H1 (cell line): ENCODE measurements around the gene LOXL1. TPM values are rescaled to one million over a fixed set of nuclear protein-coding genes. Genes with fewer than 3 reads are reported as not detected.

ENCODE experiments used
- CTCF ChIA-PET: fragments of 300-600 bp; sonication (Branson Sonifier 250); formaldehyde crosslinking; loops from one replicate; lab custom pipeline; 2021; ENCODE audit not compliant: partially characterized antibody; lab: Charles Lee
- POLR2A ChIA-PET: fragments of 300-600 bp; sonication (Branson Sonifier 250); formaldehyde crosslinking; loops from one replicate; lab custom pipeline; 2021; ENCODE audit warnings: inconsistent platforms; ENCODE audit not compliant: partially characterized antibody; lab: Charles Lee
- DNase-seq, 2 experiments: peaks; one replicate each; pipeline versions ENCODE4 v3.0.0 to v3.0.0-alpha.2; 2010 to 2022; ENCODE audit warnings: low spot score in 2 of 2, low read depth in 1 of 2, mixed read lengths in 1 of 2
- FAIRE-seq: peaks from 2 replicates; lab custom pipeline; 2011; peaks lifted over from hg19 to GRCh38; lab: Jason Lieb, UNC
- H2AFZ ChIP-seq: 2 replicates; pipeline ENCODE4 v1.8.1; 2012; ENCODE audit warnings: low read length, inconsistent platforms
- H2AK5ac ChIP-seq: 2 replicates; pipeline ENCODE4 v1.6.1; 2013; ENCODE audit warnings: low read depth, low read length
- H2BK120ac ChIP-seq: replicated peaks from 2 replicates; pipeline ENCODE3; 2013; ENCODE audit warnings: low read depth, low read length, inconsistent platforms
- H2BK12ac ChIP-seq: 2 replicates; pipeline ENCODE4 v1.6.1; 2013; ENCODE audit warnings: low read depth, low read length
- H2BK15ac ChIP-seq: 2 replicates; pipeline ENCODE4 v1.6.1; 2013; ENCODE audit warnings: low read length
- H2BK20ac ChIP-seq: 2 replicates; pipeline ENCODE4 v1.6.1; 2013; ENCODE audit warnings: low read length
- H2BK5ac ChIP-seq: 2 replicates; pipeline ENCODE4 v1.6.1; 2013; ENCODE audit warnings: low read depth, low read length
- H3K14ac ChIP-seq: 2 replicates; pipeline ENCODE4 v1.6.1; 2013; ENCODE audit warnings: inconsistent platforms; ENCODE audit not compliant: insufficient read length
- H3K18ac ChIP-seq: 2 replicates; pipeline ENCODE4 v1.6.1; 2013; ENCODE audit warnings: low read length; ENCODE audit errors: extremely low read depth
- H3K23ac ChIP-seq: 2 replicates; pipeline ENCODE4 v1.6.1; 2013; ENCODE audit warnings: inconsistent platforms; ENCODE audit not compliant: insufficient read length
- H3K23me2 ChIP-seq: 2 replicates; pipeline ENCODE4 v1.6.1; 2013; ENCODE audit warnings: low read depth, low read length
- H3K27ac ChIP-seq: 2 replicates; pipeline ENCODE4 v1.6.1; 2011; ENCODE audit warnings: low read depth, low read length, inconsistent platforms
- H3K27me3 ChIP-seq, 4 experiments: replicated peaks in 1 of 4; 1 replicate in 1 of 4; 2 replicates in 3 of 4; pipeline versions ENCODE4 v1.6.1 to v1.8.1; 2011 to 2013; ENCODE audit warnings: low read length in 3 of 4, mild to moderate bottlenecking in 3 of 4, inconsistent platforms in 2 of 4, mixed read lengths in 2 of 4, moderate library complexity in 1 of 4; ENCODE audit not compliant: control insufficient read depth in 3 of 4, insufficient read depth in 3 of 4; ENCODE audit errors: extremely low read depth in 1 of 4
- H3K36me3 ChIP-seq, 4 experiments: 2 replicates each; pipeline versions ENCODE4 v1.6.1 to v1.8.1; 2011 to 2013; ENCODE audit warnings: mild to moderate bottlenecking in 4 of 4, low read length in 3 of 4, moderate library complexity in 2 of 4, control low read depth in 1 of 4, inconsistent platforms in 1 of 4; ENCODE audit not compliant: insufficient read depth in 4 of 4, control insufficient read depth in 2 of 4
- H3K4ac ChIP-seq: replicated peaks from 2 replicates; pipeline ENCODE3; 2013; ENCODE audit warnings: low read length, low read depth, mixed read lengths, inconsistent platforms; ENCODE audit not compliant: insufficient read length
- H3K4me1 ChIP-seq, 4 experiments: replicated peaks in 1 of 4; 1 replicate in 1 of 4; 2 replicates in 3 of 4; pipeline versions ENCODE4 v1.6.1 to v1.8.1; 2011 to 2013; ENCODE audit warnings: low read length in 3 of 4, inconsistent platforms in 2 of 4, mixed read lengths in 1 of 4; ENCODE audit not compliant: insufficient read depth in 4 of 4, control insufficient read depth in 3 of 4
- H3K4me2 ChIP-seq, 2 experiments: 2 replicates each; pipeline versions ENCODE4 v1.6.1 to v1.8.1; 2011 to 2013; ENCODE audit warnings: low read depth in 2 of 2, low read length in 2 of 2, control low read depth in 1 of 2, inconsistent platforms in 1 of 2, mild to moderate bottlenecking in 1 of 2; ENCODE audit not compliant: insufficient read depth in 1 of 2
- H3K4me3 ChIP-seq, 4 experiments: fragments of 200-600, 300-600 bp in 1 of 4; sonication (generic), shearing (Covaris generic), sonication (Bioruptor Twin) in 1 of 4; 2 replicates each; pipeline versions ENCODE4 v1.5.1 to v1.8.1; 2011 to 2016; ENCODE audit warnings: low read length in 4 of 4, low read depth in 3 of 4, control low read depth in 2 of 4, inconsistent platforms in 2 of 4, mild to moderate bottlenecking in 2 of 4, mixed read lengths in 1 of 4, moderate library complexity in 1 of 4; ENCODE audit not compliant: insufficient read depth in 2 of 4; ENCODE audit errors: extremely low read depth in 1 of 4
- H3K56ac ChIP-seq: replicated peaks from 2 replicates; pipeline ENCODE3; 2013; ENCODE audit warnings: low read depth, mild to moderate bottlenecking, mixed read lengths, low read length, inconsistent platforms; ENCODE audit not compliant: insufficient read length
- H3K79me1 ChIP-seq: 2 replicates; pipeline ENCODE4 v1.6.1; 2013; ENCODE audit warnings: low read depth, low read length, control low read depth
- H3K79me2 ChIP-seq, 2 experiments: 2 replicates each; pipeline versions ENCODE4 v1.6.1 to v1.8.1; 2012 to 2013; ENCODE audit warnings: low read length in 2 of 2, mild to moderate bottlenecking in 2 of 2, inconsistent platforms in 1 of 2; ENCODE audit not compliant: insufficient read depth in 2 of 2, control insufficient read depth in 1 of 2
- H3K9ac ChIP-seq, 4 experiments: replicated peaks in 1 of 4; 1 replicate in 1 of 4; 2 replicates in 3 of 4; pipeline versions ENCODE4 v1.6.1 to v1.8.1; 2011 to 2013; ENCODE audit warnings: low read depth in 3 of 4, low read length in 3 of 4, control low read depth in 2 of 4, mild to moderate bottlenecking in 2 of 4, moderate library complexity in 2 of 4, inconsistent platforms in 1 of 4; ENCODE audit errors: extremely low read depth in 1 of 4
- H3K9me3 ChIP-seq, 2 experiments: 2 replicates each; pipeline versions ENCODE4 v1.6.1 to v1.8.1; 2012 to 2013; ENCODE audit warnings: mild to moderate bottlenecking in 2 of 2, moderate library complexity in 2 of 2, control low read depth in 1 of 2, inconsistent platforms in 1 of 2, low read depth in 1 of 2, low read length in 1 of 2, mixed read lengths in 1 of 2; ENCODE audit not compliant: insufficient read depth in 2 of 2
- H4K20me1 ChIP-seq, 2 experiments: replicated peaks in 1 of 2; 2 replicates each; pipeline versions ENCODE3 to v1.8.1; 2011 to 2013; ENCODE audit warnings: inconsistent platforms in 2 of 2, low read length in 2 of 2, mild to moderate bottlenecking in 1 of 2; ENCODE audit not compliant: insufficient read depth in 2 of 2, control insufficient read depth in 1 of 2
- H4K5ac ChIP-seq: 2 replicates; pipeline ENCODE4 v1.6.1; 2013; ENCODE audit warnings: low read length, low read depth, mixed read lengths, inconsistent platforms; ENCODE audit not compliant: insufficient read length
- H4K8ac ChIP-seq: 2 replicates; pipeline ENCODE4 v1.8.0; 2013; ENCODE audit warnings: mild to moderate bottlenecking, moderate library complexity, low read length, inconsistent platforms; ENCODE audit not compliant: insufficient read depth; ENCODE audit errors: extremely low read depth
- H4K91ac ChIP-seq: replicated peaks from 2 replicates; pipeline ENCODE3; 2013; ENCODE audit warnings: low read length, mixed read lengths, inconsistent platforms; ENCODE audit not compliant: insufficient read length
- BCL11A ChIP-seq, 2 experiments: IDR thresholded peaks; one replicate each; pipeline ENCODE4 v1.6.1; 2011; ENCODE audit warnings: low read depth in 2 of 2, low read length in 2 of 2, mild to moderate bottlenecking in 2 of 2
- BRCA1 ChIP-seq: IDR thresholded peaks from 2 replicates; pipeline ENCODE4 v1.6.1; 2012; ENCODE audit warnings: low read depth, low read length, improper control_type of control experiment
- CBX8 ChIP-seq: fragments of 300-800, 300-1000 bp; sonication (generic); IDR thresholded peaks from 2 replicates; pipeline ENCODE4 v1.7.1; 2016; ENCODE audit warnings: low read depth, low read length, borderline replicate concordance
- CEBPB ChIP-seq: IDR thresholded peaks from 2 replicates; pipeline ENCODE4 v1.6.1; 2012; ENCODE audit warnings: low read depth, low read length
- CHD1 ChIP-seq: IDR thresholded peaks from 2 replicates; pipeline ENCODE4 v1.6.1; 2012; ENCODE audit warnings: low read depth, low read length, improper control_type of control experiment
- EZH2 ChIP-seq: fragments of 200-600 bp; sonication (generic); IDR thresholded peaks from 2 replicates; pipeline ENCODE4 v1.7.1; 2012; ENCODE audit warnings: low read depth, mild to moderate bottlenecking, moderate library complexity, low read length, inconsistent platforms; ENCODE audit not compliant: severe bottlenecking
- PHF8 ChIP-seq: fragments of 200-600 bp; sonication (generic); conservative IDR thresholded peaks from 2 replicates; pipeline ENCODE4 v1.7.1; 2012; ENCODE audit warnings: low read depth, mild to moderate bottlenecking, inconsistent platforms, low read length, moderate library complexity
- POU5F1 ChIP-seq: IDR thresholded peaks from 2 replicates; pipeline ENCODE4 v1.6.1; 2011; ENCODE audit warnings: low read depth, mild to moderate bottlenecking, low read length, moderate library complexity
- RNF2 ChIP-seq: fragments of 200-900, 300-1000 bp; sonication (generic); IDR thresholded peaks from 2 replicates; pipeline ENCODE4 v1.7.1; 2016; ENCODE audit warnings: borderline replicate concordance, low read depth, mild to moderate bottlenecking, antibody characterized with exemption, low read length; ENCODE audit not compliant: poor library complexity, severe bottlenecking; ENCODE audit errors: missing control alignments
- SAP30 ChIP-seq: fragments of 300-600 bp; sonication (generic); IDR thresholded peaks from 2 replicates; pipeline ENCODE4 v1.7.1; 2012; ENCODE audit warnings: low read length, moderate library complexity, mild to moderate bottlenecking, inconsistent platforms; ENCODE audit not compliant: insufficient read depth, insufficient replicate concordance
- SP1 ChIP-seq: IDR thresholded peaks from 2 replicates; pipeline ENCODE4 v1.6.1; 2011; ENCODE audit warnings: low read depth, low read length
- SP4 ChIP-seq: IDR thresholded peaks from 2 replicates; pipeline ENCODE4 v1.6.1; 2012; ENCODE audit warnings: low read length, inconsistent platforms
- TAF1 ChIP-seq: IDR thresholded peaks from 2 replicates; pipeline ENCODE4 v1.6.1; 2011; ENCODE audit warnings: mild to moderate bottlenecking, low read depth, low read length
- TCF12 ChIP-seq: IDR thresholded peaks from 2 replicates; pipeline ENCODE4 v1.6.1; 2011; ENCODE audit warnings: low read depth, mild to moderate bottlenecking, low read length
- WGBS, 2 experiments: shearing (Covaris generic) in 1 of 2; methylation state at CpG; one replicate each; pipeline versions ENCODE4 v1.1.6 to v1.1.7; 2013 to 2015; ENCODE audit warnings: low lambda C conversion rate in 2 of 2, mixed read lengths in 2 of 2, inconsistent platforms in 1 of 2, low coverage in 1 of 2, missing lambda C conversion rate in 1 of 2; ENCODE audit not compliant: insufficient replicate concordance in 2 of 2, insufficient coverage in 1 of 2, insufficient read length in 1 of 2; ENCODE audit errors: extremely low coverage in 1 of 2, missing lambda C conversion rate in 1 of 2; 5-methylcytosine and 5-hydroxymethylcytosine counted together
- polyA plus RNA-seq, 7 experiments: library from polyadenylated mRNA; depleted of rRNA in 3 of 7; stranded (reverse) in 5 of 7; unstranded in 2 of 7; fragments of >200 nt in 5 of 7; fragments of 200-250 nt in 2 of 7; gene quantifications; 1 replicate in 5 of 7; 2 replicates in 1 of 7; 4 replicates in 1 of 7; pipeline versions ENCODE4 v1.2.1 to v1.2.3, GENCODE V29; 2011 to 2013; ENCODE audit warnings: missing spikeins in 2 of 7, mixed read lengths in 2 of 7
- total RNA-seq: library from RNA; stranded (reverse); fragmentation: NEBNext Ultra II Directional; extraction: Animal tissue kit (Norgen Biotek cat#: 25700); gene quantifications from 2 replicates; pipeline ENCODE4 v1.2.1, GENCODE V29; 2021

The LOXL1 gene
- total and polyA plus RNA-seq, 2 of the 8 experiments (the other 6 are each of a cell fraction or from before 2014, with no cell fraction given): 8.1 to 14.4 TPM

DNA sequence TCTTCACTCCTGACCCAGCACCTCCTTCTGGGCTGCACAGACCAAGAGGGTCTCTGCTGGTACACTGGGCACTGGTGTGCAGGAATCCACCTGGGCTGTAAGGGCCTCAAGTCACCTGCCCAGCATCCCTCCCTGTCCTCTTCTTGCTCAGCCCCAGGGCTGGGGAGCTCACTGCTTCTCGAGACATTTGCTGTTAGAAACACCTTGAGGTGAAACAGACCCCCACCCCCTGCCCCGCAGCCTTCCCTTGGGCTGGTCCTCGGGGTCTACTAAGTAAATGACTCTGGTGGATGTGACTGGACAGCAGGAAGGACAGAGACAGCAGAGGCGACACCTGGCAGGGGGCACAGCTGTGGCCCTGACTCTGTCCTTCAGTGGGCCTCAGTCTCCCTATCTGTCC is 29.1 kb downstream of the LOXL1 start:
- H4K20me1 ChIP-seq: no peaks in the 10 kb centered on the region
- H3K18ac ChIP-seq: no peak overlapping the region
- H4K91ac ChIP-seq: no peak overlapping the region
- no peak overlapping the region for H3K27ac ChIP-seq
- no peak overlapping the region for H3K14ac ChIP-seq
- no peak overlapping the region for H4K5ac ChIP-seq
- no peak overlapping the region for H2BK120ac ChIP-seq
- H3K9ac ChIP-seq: no peak overlapping the region
- WGBS, 2 experiments: 93% methylated on average over 4 of the region's 4 CpGs; no CpG with 5 or more reads in 1 of the 2 experiments
- H2BK5ac ChIP-seq: no peak overlapping the region
- no peak overlapping the region for H3K4me3 ChIP-seq
- H3K4me1 ChIP-seq: peaks cover 6 to 16% (median 12%) of the 10 kb centered on the region in 4 experiments
- no peaks in the 10 kb centered on the region for H3K9me3 ChIP-seq
- no peaks in the 10 kb centered on the region for H3K79me1 ChIP-seq
- no peak overlapping the region for H2BK12ac ChIP-seq
- H2AK5ac ChIP-seq: no peak overlapping the region
- DNase-seq (no peak), FAIRE-seq (no peak)
- H3K23ac ChIP-seq: no peak overlapping the region
- H3K27me3 ChIP-seq: no peaks in the 10 kb centered on the region
- CTCF ChIA-PET: interaction anchor here (1.9 to 7.0 kb wide), 3 partner anchors 10 to 82 kb away, joined by 4 to 55 read pairs (median 8); partner anchors contain the start of gene TBC1D21
- POLR2A ChIA-PET: no interaction called here
- H2BK20ac ChIP-seq: no peak overlapping the region
- H4K8ac ChIP-seq: no peak overlapping the region
- H3K56ac ChIP-seq: no peak overlapping the region
- H3K79me2 ChIP-seq: no peaks in the 10 kb centered on the region
- H2AFZ ChIP-seq: no peak overlapping the region
- H3K23me2 ChIP-seq: no peaks in the 10 kb centered on the region
- H3K4me2 ChIP-seq: no peak overlapping the region
- no peak overlapping the region for H3K4ac ChIP-seq
- no peak overlapping the region for H2BK15ac ChIP-seq
- no peaks in the 10 kb centered on the region for H3K36me3 ChIP-seq
- TF ChIP-seq CHD1 (no peak), PHF8 (no peak), RNF2 (no peak), CBX8 (no peak), SP1 (no peak), TAF1 (no peak), TCF12 (no peak), SP4 (no peak), SAP30 (no peak), BRCA1 (no peak), POU5F1 (no peak), EZH2 (no peak), CEBPB (no peak), BCL11A (IDR thresholded peaks at IDR 0.05; ENCODE audit: low read depth in 2 of 2, low read length in 2 of 2) (no peak)
